Loucy (cell line): ENCODE data around the gene NRG3.

Experiments
- H2AFZ ChIP-seq: fragments of 200-600 bp; sonication (generic); 2 replicates; pipeline ENCODE4 v1.6.0; 2016; ENCODE audit warnings: antibody characterized with exemption, mild to moderate bottlenecking, low read length, moderate library complexity
- H3F3A ChIP-seq: fragments of 200-600 bp; 2 replicates; pipeline ENCODE4 v1.6.0; 2016; ENCODE audit warnings: antibody characterized with exemption, low read depth, mild to moderate bottlenecking
- H3K27me3 ChIP-seq: fragments of 200-600 bp; sonication (generic); 2 replicates; pipeline ENCODE4 v1.6.1; 2014; ENCODE audit warnings: low read length, mild to moderate bottlenecking; ENCODE audit not compliant: insufficient read depth, poor library complexity, severe bottlenecking
- H3K36me3 ChIP-seq: fragments of 200-600 bp; sonication (generic); 2 replicates; pipeline ENCODE4 v1.6.1; 2016; ENCODE audit warnings: low read length; ENCODE audit not compliant: insufficient read depth
- H3K4me1 ChIP-seq: fragments of 200-600 bp; sonication (generic); 2 replicates; pipeline ENCODE4 v1.5.1; 2014; ENCODE audit warnings: low read length, mild to moderate bottlenecking; ENCODE audit not compliant: insufficient read depth, poor library complexity, severe bottlenecking
- H3K4me2 ChIP-seq: fragments of 200-600 bp; sonication (generic); 2 replicates; pipeline ENCODE4 v1.6.0; 2014; ENCODE audit warnings: antibody characterized with exemption, low read length, low read depth, mild to moderate bottlenecking; ENCODE audit not compliant: poor library complexity, severe bottlenecking
- H3K4me3 ChIP-seq: fragments of 200-600 bp; sonication (generic); 2 replicates; pipeline ENCODE4 v1.5.1; 2014; ENCODE audit warnings: low read length, mild to moderate bottlenecking, mixed read lengths; ENCODE audit not compliant: poor library complexity, severe bottlenecking
- H3K79me2 ChIP-seq: fragments of 200-600 bp; sonication (generic); 2 replicates; pipeline ENCODE4 v1.6.1; 2014; ENCODE audit warnings: low read length; ENCODE audit not compliant: insufficient read depth
- H3K9ac ChIP-seq: fragments of 200-600 bp; sonication (generic); 2 replicates; pipeline ENCODE4 v1.6.0; 2014; ENCODE audit warnings: mild to moderate bottlenecking, low read depth, low read length, moderate library complexity; ENCODE audit not compliant: poor library complexity, severe bottlenecking
- H3K9me2 ChIP-seq: fragments of 200-600 bp; sonication (generic); replicated peaks from 2 replicates; pipeline ENCODE4 v1.6.1; 2016; ENCODE audit warnings: low read depth, low read length, mixed read lengths
- H3K9me3 ChIP-seq: fragments of 200-600 bp; sonication (generic); 2 replicates; pipeline ENCODE4 v1.6.1; 2014; ENCODE audit warnings: mild to moderate bottlenecking, antibody characterized with exemption, low read length, low read depth; ENCODE audit not compliant: insufficient read depth
- H4K20me1 ChIP-seq: fragments of 200-600 bp; sonication (generic); 2 replicates; pipeline ENCODE4 v1.6.0; 2014; ENCODE audit warnings: antibody characterized with exemption, low read length, mild to moderate bottlenecking; ENCODE audit not compliant: insufficient read depth, poor library complexity, severe bottlenecking
- EZH2phosphoT487 ChIP-seq: fragments of 200-600 bp; IDR thresholded peaks from 2 replicates; pipeline ENCODE4 v1.6.1; 2018; ENCODE audit warnings: antibody characterized with exemption, mild to moderate bottlenecking, moderate library complexity, borderline replicate concordance
- TF ChIP-seq, protein P1 (sequence below): fragments of 200-600 bp; sonication (generic); conservative IDR thresholded peaks from 2 replicates; pipeline ENCODE4 v1.5.1; 2014; ENCODE audit warnings: mild to moderate bottlenecking, antibody characterized with exemption, low read length

NRG3 gene

GRCh38 chr10:82378146-82378545, 503.2 kb downstream of the NRG3 start:
- Histone ChIP-seq H3K4me2 (no peak overlapping the region), H4K20me1 (no peaks in the 10 kb centered on the region), H2AFZ (no peak overlapping the region), H3K4me1 (no peaks in the 10 kb centered on the region), H3K9me3 (no peaks in the 10 kb centered on the region), H3K9ac (no peak overlapping the region), H3K27me3 (no peaks in the 10 kb centered on the region), H3F3A (no peaks in the 10 kb centered on the region), H3K36me3 (no peaks in the 10 kb centered on the region), H3K79me2 (no peaks in the 10 kb centered on the region), H3K9me2 (no peaks in the 10 kb centered on the region), H3K4me3 (no peak overlapping the region)
- TF ChIP-seq EZH2phosphoT487 = no peak
- TF ChIP-seq, protein P1, sequence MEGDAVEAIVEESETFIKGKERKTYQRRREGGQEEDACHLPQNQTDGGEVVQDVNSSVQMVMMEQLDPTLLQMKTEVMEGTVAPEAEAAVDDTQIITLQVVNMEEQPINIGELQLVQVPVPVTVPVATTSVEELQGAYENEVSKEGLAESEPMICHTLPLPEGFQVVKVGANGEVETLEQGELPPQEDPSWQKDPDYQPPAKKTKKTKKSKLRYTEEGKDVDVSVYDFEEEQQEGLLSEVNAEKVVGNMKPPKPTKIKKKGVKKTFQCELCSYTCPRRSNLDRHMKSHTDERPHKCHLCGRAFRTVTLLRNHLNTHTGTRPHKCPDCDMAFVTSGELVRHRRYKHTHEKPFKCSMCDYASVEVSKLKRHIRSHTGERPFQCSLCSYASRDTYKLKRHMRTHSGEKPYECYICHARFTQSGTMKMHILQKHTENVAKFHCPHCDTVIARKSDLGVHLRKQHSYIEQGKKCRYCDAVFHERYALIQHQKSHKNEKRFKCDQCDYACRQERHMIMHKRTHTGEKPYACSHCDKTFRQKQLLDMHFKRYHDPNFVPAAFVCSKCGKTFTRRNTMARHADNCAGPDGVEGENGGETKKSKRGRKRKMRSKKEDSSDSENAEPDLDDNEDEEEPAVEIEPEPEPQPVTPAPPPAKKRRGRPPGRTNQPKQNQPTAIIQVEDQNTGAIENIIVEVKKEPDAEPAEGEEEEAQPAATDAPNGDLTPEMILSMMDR = no peak

DNA sequence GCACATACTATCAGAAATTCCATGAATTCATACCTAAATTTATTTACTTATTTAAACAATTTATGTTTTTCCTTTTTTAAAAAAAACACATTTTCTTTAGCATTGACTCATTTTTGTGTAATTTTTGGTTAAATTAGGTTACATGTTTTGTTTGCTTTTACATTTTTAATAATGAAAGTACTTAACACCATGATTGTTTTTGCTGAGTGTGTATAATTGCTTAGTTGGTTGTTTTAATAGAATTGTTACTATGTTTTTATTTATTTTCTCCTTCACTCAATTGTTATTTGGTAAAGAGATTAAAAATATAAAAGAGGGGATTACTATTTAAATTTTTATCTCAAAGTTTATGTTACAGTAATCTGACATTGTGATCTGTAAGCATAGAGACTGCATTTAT, 508.4 kb downstream of the NRG3 start:
- no peaks in the 10 kb centered on the region for H3K4me1 ChIP-seq
- no peak overlapping the region for H3K9ac ChIP-seq
- no peak overlapping the region for H3K4me2 ChIP-seq
- H2AFZ ChIP-seq = no peak overlapping the region
- no peak for TF ChIP-seq EZH2phosphoT487
- TF ChIP-seq, protein P1 = no peak
- no peaks in the 10 kb centered on the region for H4K20me1 ChIP-seq
- H3K4me3 ChIP-seq = no peak overlapping the region
- H3K36me3 ChIP-seq = no peaks in the 10 kb centered on the region
- no peaks in the 10 kb centered on the region for H3K9me3 ChIP-seq
- no peaks in the 10 kb centered on the region for H3K9me2 ChIP-seq
- H3K79me2 ChIP-seq = no peaks in the 10 kb centered on the region
- H3K27me3 ChIP-seq = no peaks in the 10 kb centered on the region
- no peaks in the 10 kb centered on the region for H3F3A ChIP-seq

GRCh38 chr10:82390866-82391658, 516.1 kb downstream of the NRG3 start:
- Histone ChIP-seq H3K4me3 (no peak overlapping the region), H3K9me3 (no peaks in the 10 kb centered on the region), H2AFZ (no peak overlapping the region), H3K9me2 (no peaks in the 10 kb centered on the region), H4K20me1 (no peaks in the 10 kb centered on the region), H3K4me2 (no peak overlapping the region), H3F3A (no peaks in the 10 kb centered on the region), H3K4me1 (no peaks in the 10 kb centered on the region), H3K9ac (no peak overlapping the region), H3K36me3 (no peaks in the 10 kb centered on the region), H3K27me3 (no peaks in the 10 kb centered on the region), H3K79me2 (no peaks in the 10 kb centered on the region)
- TF ChIP-seq, protein P1 = no peak
- TF ChIP-seq EZH2phosphoT487 = no peak
